Keratinocyte (primary cell): ENCODE measurements around the gene SEC63. TPM values are rescaled to one million over a fixed set of nuclear protein-coding genes. Genes with fewer than 3 reads are reported as not detected.
"Not testable (repeated sequence)": the region's sequence is repeated elsewhere in the genome, so short reads cannot be mapped to it uniquely, and the experiment has no call there.

ENCODE experiments used
- DNase-seq: peaks from one replicate; pipeline ENCODE4 v3.0.0-alpha.2; 2011; ENCODE audit warnings: low read depth, missing footprints, low spot score
- FAIRE-seq: peaks from 2 replicates; lab custom pipeline; 2011; peaks lifted over from hg19 to GRCh38; lab: Jason Lieb, UNC
- H2AFZ ChIP-seq: 2 replicates; pipeline ENCODE4 v1.6.0; 2012; ENCODE audit warnings: low read length, control low read depth, inconsistent platforms; ENCODE audit not compliant: control insufficient read depth
- H3K27ac ChIP-seq: 2 replicates; pipeline ENCODE4 v1.5.1; 2011; ENCODE audit warnings: low read length; ENCODE audit not compliant: control insufficient read depth, insufficient read depth
- H3K27me3 ChIP-seq: 3 replicates; pipeline ENCODE4 v1.6.0; 2011; ENCODE audit warnings: low read length; ENCODE audit not compliant: control insufficient read depth, insufficient read depth; ENCODE audit errors: extremely low read depth
- H3K36me3 ChIP-seq, 2 experiments: 2 replicates in 1 of 2; 3 replicates in 1 of 2; pipeline ENCODE4 v1.5.1; 2011; ENCODE audit warnings: low read length in 2 of 2, mild to moderate bottlenecking in 1 of 2; ENCODE audit not compliant: control insufficient read depth in 2 of 2, insufficient read depth in 2 of 2; ENCODE audit errors: extremely low read depth in 1 of 2
- H3K4me1 ChIP-seq: 3 replicates; pipeline ENCODE4 v1.5.1; 2011; ENCODE audit warnings: low read length; ENCODE audit not compliant: control insufficient read depth, insufficient read depth; ENCODE audit errors: extremely low read depth
- H3K4me2 ChIP-seq: 3 replicates; pipeline ENCODE4 v1.6.0; 2011; ENCODE audit warnings: low read depth, low read length; ENCODE audit not compliant: control insufficient read depth, insufficient read depth; ENCODE audit errors: extremely low read depth
- H3K4me3 ChIP-seq, 3 experiments: fragments of 200-600 bp in 1 of 3; sonication (generic) in 1 of 3; 2 replicates in 2 of 3; 3 replicates in 1 of 3; pipeline ENCODE4 v1.5.1; 2011 to 2016; ENCODE audit warnings: low read length in 3 of 3, mild to moderate bottlenecking in 3 of 3, control low read depth in 2 of 3, inconsistent platforms in 1 of 3, low read depth in 1 of 3, mixed read lengths in 1 of 3, mixed run types in 1 of 3, moderate library complexity in 1 of 3; ENCODE audit not compliant: control insufficient read depth in 2 of 3, insufficient read depth in 2 of 3; ENCODE audit errors: extremely low read depth in 1 of 3
- H3K79me2 ChIP-seq: 2 replicates; pipeline ENCODE4 v1.6.0; 2012; ENCODE audit warnings: low read length; ENCODE audit not compliant: control insufficient read depth, insufficient read depth
- H3K9ac ChIP-seq: 3 replicates; pipeline ENCODE4 v1.6.0; 2011; ENCODE audit warnings: low read length; ENCODE audit not compliant: control insufficient read depth, insufficient read depth; ENCODE audit errors: extremely low read depth
- H3K9me1 ChIP-seq: 3 replicates; pipeline ENCODE4 v1.6.0; 2011; ENCODE audit warnings: low read length; ENCODE audit not compliant: control insufficient read depth, insufficient read depth; ENCODE audit errors: extremely low read depth
- H3K9me3 ChIP-seq: 2 replicates; pipeline ENCODE4 v1.5.1; 2012; ENCODE audit warnings: low read depth, low read length; ENCODE audit not compliant: control insufficient read depth
- H4K20me1 ChIP-seq: 3 replicates; pipeline ENCODE4 v1.6.0; 2011; ENCODE audit warnings: low read length; ENCODE audit not compliant: control insufficient read depth, insufficient read depth; ENCODE audit errors: extremely low read depth
- CTCF ChIP-seq, 3 experiments: IDR thresholded peaks in 1 of 3; conservative IDR thresholded peaks in 1 of 3; optimal IDR thresholded peaks in 1 of 3; 2 replicates in 2 of 3; 3 replicates in 1 of 3; pipeline versions ENCODE3 to v1.5.1; 2011; ENCODE audit warnings: low read length in 3 of 3, mild to moderate bottlenecking in 3 of 3, moderate library complexity in 2 of 3, control low read depth in 1 of 3, inconsistent platforms in 1 of 3; ENCODE audit not compliant: insufficient read depth in 2 of 3; ENCODE audit errors: extremely low read depth in 1 of 3
- EZH2 ChIP-seq: IDR thresholded peaks from one replicate; pipeline ENCODE4 v1.6.1; 2012; ENCODE audit warnings: inconsistent platforms, mild to moderate bottlenecking, low read length, moderate library complexity
- dilution Hi-C: fragments of 300-500 bp; cut with MboI; formaldehyde crosslinking; loops from one replicate; pipeline ENCODE4 v1.7.0; 2020; ENCODE audit warnings: low sequenced_read_pairs; ENCODE audit not compliant: extremely low pct_ligation_motif_present
- polyA plus RNA-seq, 5 experiments: library from polyadenylated mRNA; depleted of rRNA in 3 of 5; stranded (reverse) in 3 of 5; stranded (forward) in 1 of 5; unstranded in 1 of 5; fragments of >200 nt; gene quantifications; 1 replicate in 1 of 5; 2 replicates in 3 of 5; 3 replicates in 1 of 5; pipeline versions ENCODE4 v1.2.1 to v1.2.3, GENCODE V29; 2011 to 2012; ENCODE audit warnings: missing spikeins in 2 of 5, low read depth in 1 of 5, low replicate concordance in 1 of 5

SEC63 gene
- polyA plus RNA-seq, 1 donor (not counting 4 experiments of a cell fraction or from before 2014, with no cell fraction given), result 91.4 TPM

GRCh38 chr6:107879941-107880340 is 78.1 kb downstream of the SEC63 start:
- H3K36me3 ChIP-seq, result peaks cover 10 to 25% of the 10 kb centered on the region in 2 experiments
- dilution Hi-C loops, result no loop called here
- no peak for FAIRE-seq

GRCh38 chr6:107877968-107878367 is 80.0 kb downstream of the SEC63 start:
- H4K20me1 ChIP-seq, result no peaks in the 10 kb centered on the region
- H2AFZ ChIP-seq, result no peak overlapping the region
- H3K79me2 ChIP-seq, result peaks cover 2% of the 10 kb centered on the region
- dilution Hi-C loops, result no loop called here
- DNase-seq (no peak), FAIRE-seq (no peak)
- no peaks in the 10 kb centered on the region for H3K4me1 ChIP-seq
- no peaks in the 10 kb centered on the region for H3K9me3 ChIP-seq
- no peak overlapping the region for H3K4me2 ChIP-seq
- H3K9ac ChIP-seq, result no peak overlapping the region
- TF ChIP-seq CTCF (optimal IDR thresholded peaks at IDR 0.05 in 1 of 3, IDR thresholded peaks at IDR 0.05 in 1 of 3, conservative IDR thresholded peaks at IDR 0.05 in 1 of 3; ENCODE audit: extremely low read depth in 1 of 3, insufficient read depth in 2 of 3, low read length in 3 of 3), result no peak
- no peak for TF ChIP-seq EZH2
- peaks cover 10 to 26% of the 10 kb centered on the region in 2 experiments for H3K36me3 ChIP-seq
- no peaks in the 10 kb centered on the region for H3K9me1 ChIP-seq
- H3K27me3 ChIP-seq, result no peaks in the 10 kb centered on the region
- H3K27ac ChIP-seq, result no peak overlapping the region
- H3K4me3 ChIP-seq, result no peak overlapping the region

More at GRCh38 chr6:107879941-107880340, 78.1 kb downstream of the SEC63 start:
- Histone ChIP-seq H3K79me2 (peaks cover 2% of the 10 kb centered on the region), H3K27ac (no peak overlapping the region), H4K20me1 (no peaks in the 10 kb centered on the region), H3K9me3 (no peaks in the 10 kb centered on the region), H3K4me3 (no peak overlapping the region), H3K4me1 (no peaks in the 10 kb centered on the region), H3K9ac (no peak overlapping the region), H3K27me3 (no peaks in the 10 kb centered on the region), H3K4me2 (no peak overlapping the region), H3K9me1 (no peaks in the 10 kb centered on the region), H2AFZ (no peak overlapping the region)
- no peak for TF ChIP-seq EZH2
- no peak for DNase-seq

- Histone ChIP-seq H3K79me2 (peaks cover 2% of the 10 kb centered on the region), H3K4me3 (no peak overlapping the region), H4K20me1 (no peaks in the 10 kb centered on the region), H3K9me3 (no peaks in the 10 kb centered on the region), H3K9me1 (no peaks in the 10 kb centered on the region), H3K36me3 (peaks cover 8 to 15% of the 10 kb centered on the region in 2 experiments), H3K4me1 (no peaks in the 10 kb centered on the region), H3K27ac (no peak overlapping the region), H3K4me2 (no peak overlapping the region), H2AFZ (no peak overlapping the region), H3K9ac (no peak overlapping the region), H3K27me3 (no peaks in the 10 kb centered on the region)
- dilution Hi-C loops, result no loop called here
- no peak for DNase-seq
- TF ChIP-seq EZH2, result no peak
- TF ChIP-seq CTCF (optimal IDR thresholded peaks at IDR 0.05 in 1 of 3, IDR thresholded peaks at IDR 0.05 in 1 of 3, conservative IDR thresholded peaks at IDR 0.05 in 1 of 3; ENCODE audit: extremely low read depth in 1 of 3, insufficient read depth in 2 of 3, low read length in 3 of 3), result no peak
- FAIRE-seq, result no peak
These were observed 86.0 kb downstream of the SEC63 start for GRCh38 chr6:107871976-107872375.

- H3K9me1 ChIP-seq, DNase-seq, H4K20me1 ChIP-seq, H3K4me2 ChIP-seq, H3K27ac ChIP-seq, FAIRE-seq, dilution Hi-C loops, H3K4me1 ChIP-seq, H3K27me3 ChIP-seq, H3K4me3 ChIP-seq, H2AFZ ChIP-seq, H3K79me2 ChIP-seq, H3K9ac ChIP-seq, H3K9me3 ChIP-seq: not testable (repeated sequence)
- H3K36me3 ChIP-seq, result peaks cover 8 to 15% of the 10 kb centered on the region in 2 experiments
These were observed 86.5 kb downstream of the SEC63 start for GRCh38 chr6:107871512-107871911.
